ENCODE results near the gene ZNF358.

ZNF358 gene

DNA sequence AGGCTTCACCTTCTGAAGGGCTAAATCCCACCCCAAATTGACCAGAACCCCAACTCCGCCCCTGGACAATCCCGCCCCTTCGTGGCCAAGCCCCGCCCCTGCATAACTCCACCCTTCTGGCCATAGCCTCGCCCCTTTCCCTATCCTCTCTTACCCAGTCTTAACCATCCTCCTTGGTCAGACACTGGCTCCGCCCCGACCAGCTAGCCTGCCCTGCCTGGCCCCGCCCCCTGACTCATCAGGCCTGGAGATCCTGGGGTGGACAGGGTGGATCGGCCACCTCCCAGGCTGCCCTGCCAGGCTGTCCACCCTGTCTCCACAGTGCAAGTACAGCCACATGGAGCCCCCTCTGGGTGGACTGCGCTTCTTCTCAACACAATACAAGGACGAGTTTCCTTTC is 8.0 kb upstream of the ZNF358 start:
- TF ChIP-seq, protein P1, sequence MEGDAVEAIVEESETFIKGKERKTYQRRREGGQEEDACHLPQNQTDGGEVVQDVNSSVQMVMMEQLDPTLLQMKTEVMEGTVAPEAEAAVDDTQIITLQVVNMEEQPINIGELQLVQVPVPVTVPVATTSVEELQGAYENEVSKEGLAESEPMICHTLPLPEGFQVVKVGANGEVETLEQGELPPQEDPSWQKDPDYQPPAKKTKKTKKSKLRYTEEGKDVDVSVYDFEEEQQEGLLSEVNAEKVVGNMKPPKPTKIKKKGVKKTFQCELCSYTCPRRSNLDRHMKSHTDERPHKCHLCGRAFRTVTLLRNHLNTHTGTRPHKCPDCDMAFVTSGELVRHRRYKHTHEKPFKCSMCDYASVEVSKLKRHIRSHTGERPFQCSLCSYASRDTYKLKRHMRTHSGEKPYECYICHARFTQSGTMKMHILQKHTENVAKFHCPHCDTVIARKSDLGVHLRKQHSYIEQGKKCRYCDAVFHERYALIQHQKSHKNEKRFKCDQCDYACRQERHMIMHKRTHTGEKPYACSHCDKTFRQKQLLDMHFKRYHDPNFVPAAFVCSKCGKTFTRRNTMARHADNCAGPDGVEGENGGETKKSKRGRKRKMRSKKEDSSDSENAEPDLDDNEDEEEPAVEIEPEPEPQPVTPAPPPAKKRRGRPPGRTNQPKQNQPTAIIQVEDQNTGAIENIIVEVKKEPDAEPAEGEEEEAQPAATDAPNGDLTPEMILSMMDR (IDR thresholded peaks at IDR 0.05; ENCODE audit: extremely low read depth, insufficient read depth, missing control alignments) = no peak
- in situ Hi-C loops (cut with MboI; ENCODE audit: low pct_unique_long_range_greater_than_20kb, low sequenced_read_pairs, unreplicated experiment) = no loop called here
- no peak for DNase-seq (ENCODE audit: low spot score)

DNA sequence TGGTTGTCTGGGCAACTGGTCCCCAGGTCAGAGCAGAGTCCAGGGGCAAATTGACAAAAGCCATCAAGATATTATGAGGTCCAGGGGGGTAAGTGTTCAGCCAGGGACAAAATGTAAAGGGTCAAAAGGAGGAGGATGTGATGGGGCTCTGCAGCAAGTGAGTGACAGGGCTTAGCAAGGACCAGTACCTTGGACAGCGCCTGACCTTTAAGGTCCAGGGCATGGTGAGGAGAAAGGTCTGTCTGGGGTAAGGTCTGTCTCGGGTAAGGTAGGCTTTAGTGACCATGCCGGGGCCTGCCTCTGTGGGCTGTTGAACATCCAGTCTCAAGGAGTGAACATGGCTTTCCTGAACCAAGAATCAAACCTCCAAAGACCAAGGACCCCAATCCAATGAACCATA is 6.3 kb upstream of the ZNF358 start:
- in situ Hi-C loops (cut with MboI; ENCODE audit: low pct_unique_long_range_greater_than_20kb, low sequenced_read_pairs, unreplicated experiment) = no loop called here
- no peak for DNase-seq (ENCODE audit: low spot score)
- TF ChIP-seq, protein P1 (IDR thresholded peaks at IDR 0.05; ENCODE audit: extremely low read depth, insufficient read depth, missing control alignments) = no peak

DNA sequence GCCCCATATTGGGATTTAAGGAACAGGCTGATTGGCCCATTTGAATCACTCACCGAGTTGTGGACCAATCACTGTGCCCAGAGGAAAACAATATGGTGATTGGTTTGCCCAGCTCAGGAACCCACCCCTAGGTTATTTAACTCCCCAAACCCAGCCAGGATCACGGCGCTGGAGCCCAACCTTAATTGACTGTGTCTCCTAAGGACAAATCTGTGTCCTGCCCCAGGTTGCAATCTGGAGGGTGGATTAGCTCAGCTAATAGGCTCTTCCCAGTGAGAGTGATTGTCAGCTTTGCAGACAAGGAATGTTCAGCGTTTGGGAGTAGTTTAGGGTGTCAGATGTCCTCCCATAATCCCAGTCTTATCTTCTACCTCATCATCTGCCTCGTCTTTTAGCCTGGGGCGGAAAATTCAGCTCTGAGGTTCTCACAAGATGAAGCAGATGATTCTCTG is 3.5 kb upstream of the ZNF358 start:
- in situ Hi-C loops (cut with MboI; ENCODE audit: low pct_unique_long_range_greater_than_20kb, low sequenced_read_pairs, unreplicated experiment) = no loop called here
- no peak for DNase-seq (ENCODE audit: low spot score)
- TF ChIP-seq, protein P1 (IDR thresholded peaks at IDR 0.05; ENCODE audit: extremely low read depth, insufficient read depth, missing control alignments) = no peak

DNA sequence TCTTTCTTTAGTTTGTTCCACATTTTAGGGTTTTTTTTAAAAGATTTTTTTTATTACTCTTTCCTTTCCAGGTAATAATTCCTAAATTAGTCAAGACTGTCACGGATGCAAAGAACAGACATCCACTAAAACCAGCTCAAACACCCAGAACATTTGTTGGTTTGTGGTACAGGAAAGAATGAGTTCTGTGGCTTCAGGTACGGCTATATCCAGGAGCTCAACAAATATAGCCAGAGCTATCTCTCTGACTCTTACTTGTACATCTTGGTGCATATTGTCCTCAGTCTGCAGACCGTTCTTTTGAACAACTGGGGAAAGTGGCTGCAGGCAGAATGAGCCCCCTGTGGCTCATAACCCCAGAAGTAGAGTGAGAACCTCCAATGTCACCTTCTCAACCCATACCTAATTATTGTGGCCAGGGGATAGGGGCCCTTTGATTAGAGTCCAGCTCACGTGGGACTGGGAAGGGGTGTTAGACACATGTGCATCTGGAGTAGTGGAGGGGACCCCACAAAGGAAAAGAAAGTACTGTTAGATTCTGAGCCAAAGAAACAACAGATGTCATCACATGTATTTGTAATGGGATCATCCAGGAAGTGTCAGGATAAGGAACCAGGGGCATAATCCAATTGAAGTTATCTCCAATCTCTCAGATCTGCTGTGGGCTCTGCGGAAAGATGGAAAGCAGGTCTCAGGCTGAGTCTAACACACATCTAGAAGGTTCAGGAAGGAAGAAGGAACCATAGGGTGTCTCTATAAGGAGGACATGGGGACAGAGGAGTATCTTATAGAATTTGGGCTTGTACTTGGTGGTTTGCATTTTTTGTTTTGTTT is 1.9 kb upstream of the ZNF358 start:
- in situ Hi-C loops (cut with MboI; ENCODE audit: low pct_unique_long_range_greater_than_20kb, low sequenced_read_pairs, unreplicated experiment) = no loop called here
- TF ChIP-seq, protein P1 (IDR thresholded peaks at IDR 0.05; ENCODE audit: extremely low read depth, insufficient read depth, missing control alignments) = no peak
- no peak for DNase-seq (ENCODE audit: low spot score)

DNA sequence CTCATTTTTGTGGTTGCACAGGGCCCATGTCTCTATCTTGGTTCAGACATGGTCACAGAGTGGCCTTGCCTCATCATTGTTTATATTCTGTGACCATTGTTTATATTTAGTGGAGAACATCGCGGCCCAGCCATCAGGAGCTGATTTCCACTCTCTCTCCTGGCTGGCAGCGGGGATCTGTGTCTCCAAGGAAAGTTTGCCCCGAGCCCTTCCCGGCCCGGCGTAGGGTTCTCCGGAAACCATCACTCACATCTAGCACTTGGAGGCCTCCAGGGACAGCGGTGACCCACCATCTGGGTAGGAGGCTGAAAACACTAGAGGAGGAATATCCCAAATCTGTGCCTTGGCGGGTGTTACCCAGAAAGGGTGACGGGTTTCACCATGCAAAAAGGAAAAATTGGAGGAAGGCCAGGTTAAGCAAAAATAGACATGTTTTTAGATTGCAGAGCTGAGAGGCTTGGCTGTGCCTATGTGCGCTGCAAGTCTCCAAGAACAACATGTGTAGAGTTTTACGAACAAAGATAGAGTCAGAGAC is 726 bp upstream of the ZNF358 start:
- no peak for DNase-seq (ENCODE audit: low spot score)
- in situ Hi-C loops (cut with MboI; ENCODE audit: low pct_unique_long_range_greater_than_20kb, low sequenced_read_pairs, unreplicated experiment) = no loop called here
- TF ChIP-seq, protein P1 (IDR thresholded peaks at IDR 0.05; ENCODE audit: extremely low read depth, insufficient read depth, missing control alignments) = no peak

DNA sequence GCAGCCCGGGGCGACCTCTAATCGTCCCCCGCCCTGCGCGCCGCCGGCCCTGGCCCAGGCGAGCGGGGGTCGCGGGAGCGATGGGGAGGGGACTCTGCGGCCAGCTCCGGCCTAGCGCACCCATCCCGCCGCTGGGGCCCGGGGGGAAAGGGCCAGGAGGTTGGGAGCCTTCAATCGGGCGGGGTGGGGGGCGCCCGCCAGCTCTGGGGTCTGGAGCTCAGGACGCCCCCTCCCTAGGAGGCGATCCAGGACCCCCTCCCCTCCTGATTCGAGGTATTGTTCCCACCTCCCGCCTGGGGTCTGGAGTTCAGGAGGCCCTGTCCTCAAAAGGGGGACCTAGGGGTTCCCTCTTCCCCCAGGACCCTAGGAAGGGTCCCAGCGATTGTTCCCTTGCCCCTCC is 430 bp downstream of the ZNF358 start:
- peak; percentile 53 for DNase-seq (ENCODE audit: low spot score)

More for the DNA sequence above, 430 bp downstream of the ZNF358 start:
- TF ChIP-seq, protein P1 (IDR thresholded peaks at IDR 0.05; ENCODE audit: extremely low read depth, insufficient read depth, missing control alignments) = no peak
- in situ Hi-C loops (cut with MboI; ENCODE audit: low pct_unique_long_range_greater_than_20kb, low sequenced_read_pairs, unreplicated experiment) = no loop called here

All from GM13977 (cell line).